NCI-H1694 treated with DMSO at 0.1 percent for 48 hours (cell line): Measurements from ENCODE around the gene ZNF563.
"Not testable (repeated sequence)": the region's sequence is repeated elsewhere in the genome, so short reads cannot be mapped to it uniquely, and the experiment has no call there.

Source experiments
- DNase-seq: peaks from one replicate; lab custom pipeline; 2025; lab: John Stamatoyannopoulos, UW

The ZNF563 gene

DNA sequence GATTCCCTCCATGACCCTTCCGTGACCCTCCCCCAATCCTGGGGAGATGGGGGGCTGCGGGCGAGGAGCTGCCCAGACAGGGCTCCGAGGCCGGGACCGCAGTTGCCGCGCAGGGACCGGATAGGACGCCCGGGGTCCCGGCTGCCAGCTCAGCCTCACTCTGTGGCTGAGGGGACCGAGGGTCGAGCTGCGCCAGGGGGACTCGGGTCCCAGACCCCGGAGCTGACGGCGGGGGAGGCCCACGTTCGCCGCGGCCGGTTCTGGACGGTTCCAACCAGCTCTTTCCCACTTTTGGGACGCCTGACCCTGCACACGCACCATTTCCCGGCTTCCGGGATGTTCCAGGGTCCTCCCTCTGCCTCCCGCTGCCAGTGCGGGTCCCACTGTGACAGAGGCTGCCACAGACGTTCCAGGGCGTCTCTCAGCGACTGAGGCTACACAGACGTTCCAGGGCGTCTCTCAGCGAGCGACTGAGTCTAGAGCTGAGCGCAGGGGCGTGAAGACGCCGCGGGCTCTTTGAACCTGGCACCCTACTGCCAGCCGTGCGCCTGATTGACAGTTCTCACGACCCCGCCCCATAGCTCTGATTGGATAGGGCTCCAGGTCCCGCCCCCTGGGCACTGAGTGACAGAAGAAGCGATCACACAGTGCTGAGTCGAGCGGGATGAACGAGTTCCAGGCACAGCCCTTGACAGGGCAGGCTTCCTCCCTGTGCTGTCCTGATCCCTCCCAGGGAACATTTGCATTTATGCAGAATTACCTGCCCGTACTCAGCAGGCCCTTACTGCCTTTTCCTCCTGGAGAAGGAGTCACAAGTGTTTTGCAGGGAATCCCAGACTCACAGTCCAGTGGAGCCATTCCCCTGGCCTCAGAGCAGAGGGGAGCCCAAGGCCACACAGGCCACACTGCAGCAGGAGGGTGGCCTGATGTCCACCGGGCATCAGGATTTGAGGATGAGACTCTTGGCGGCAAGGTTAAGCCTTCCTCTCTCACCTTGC, at the start of gene ZNF563:
ZNF563 (minus strand) TSS at position 472 of the 998 bp plus-strand sequence; CDS start at position 321, 151 bp downstream.
- DNase-seq, result no peak

GRCh38 chr19:12380444-12380737, 47.0 kb upstream of the ZNF563 start:
- no peak for DNase-seq

- no peak for DNase-seq
Observed at GRCh38 chr19:12379732-12380443, 46.5 kb upstream of the ZNF563 start.

DNA sequence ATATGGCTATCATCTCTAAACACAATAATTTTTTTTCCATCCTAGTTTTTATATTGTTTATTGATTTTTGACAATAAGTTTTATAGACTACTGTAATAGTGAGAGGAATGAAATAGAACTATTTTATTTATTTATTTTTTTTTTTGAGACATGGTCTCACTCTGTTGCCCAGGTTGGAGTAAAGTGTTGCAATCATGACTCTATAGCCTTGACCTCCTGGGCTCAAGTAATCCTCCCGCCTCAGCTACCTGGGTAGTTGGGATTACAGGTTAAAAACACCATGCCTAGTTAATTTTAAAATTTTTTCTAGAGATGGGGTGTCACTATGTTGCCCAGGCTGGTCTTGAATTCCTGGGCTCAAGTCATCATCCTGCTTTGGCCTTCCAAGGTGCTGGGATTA, 40.6 kb upstream of the ZNF563 start:
- DNase-seq, result no peak

GRCh38 chr19:12365236-12366162, 32.1 kb upstream of the ZNF563 start, which contains the start of gene ZNF442:
Gene ZNF442 (minus strand): TSS chr19:12365683. CDS start chr19:12363631, 2,052 bp downstream.
- no peak for DNase-seq

GRCh38 chr19:12364391-12365235, 31.2 kb upstream of the ZNF563 start:
- no peak for DNase-seq

GRCh38 chr19:12362236-12362635, 28.8 kb upstream of the ZNF563 start:
- DNase-seq, result not testable (repeated sequence)

- no peak for DNase-seq
Observed at GRCh38 chr19:12353375-12353774, 19.9 kb upstream of the ZNF563 start.

DNA sequence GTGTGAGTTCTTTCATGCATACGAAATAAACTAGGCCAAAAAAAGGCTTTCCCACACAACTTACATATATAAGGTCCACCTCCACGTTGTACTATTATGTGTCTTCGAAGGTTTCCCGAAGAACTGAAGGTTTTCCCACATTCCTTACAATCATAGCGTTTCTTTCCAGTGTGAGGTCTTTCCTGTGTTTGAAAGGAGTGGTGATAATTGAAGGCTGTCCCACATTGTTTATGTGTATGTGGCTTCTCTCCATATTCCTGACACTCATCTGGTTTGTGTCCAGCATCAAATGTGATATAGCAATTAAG, 17.4 kb upstream of the ZNF563 start:
- DNase-seq, result no peak

GRCh38 chr19:12350185-12350889, 16.9 kb upstream of the ZNF563 start:
- DNase-seq, result no peak

DNA sequence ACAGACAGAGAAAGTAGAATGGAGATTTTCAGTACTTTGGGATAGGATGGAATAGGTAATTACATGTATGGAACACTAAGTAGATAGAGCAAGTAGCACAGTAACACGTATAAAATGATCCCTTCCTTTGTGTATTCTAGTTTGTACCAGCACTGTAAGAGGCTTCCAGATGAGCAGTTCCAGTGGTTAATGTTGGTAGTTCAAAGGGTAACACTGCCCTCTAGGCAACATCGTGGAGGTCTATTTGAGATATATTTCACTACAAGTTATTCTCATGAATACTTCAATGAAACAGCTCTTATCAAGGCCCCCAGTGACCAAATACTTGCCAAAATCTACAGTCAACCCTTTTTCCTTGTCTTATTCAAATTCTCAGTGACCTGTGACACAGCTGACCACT, 13.5 kb upstream of the ZNF563 start:
- no peak for DNase-seq

GRCh38 chr19:12345197-12345596, 11.8 kb upstream of the ZNF563 start:
- no peak for DNase-seq

DNA sequence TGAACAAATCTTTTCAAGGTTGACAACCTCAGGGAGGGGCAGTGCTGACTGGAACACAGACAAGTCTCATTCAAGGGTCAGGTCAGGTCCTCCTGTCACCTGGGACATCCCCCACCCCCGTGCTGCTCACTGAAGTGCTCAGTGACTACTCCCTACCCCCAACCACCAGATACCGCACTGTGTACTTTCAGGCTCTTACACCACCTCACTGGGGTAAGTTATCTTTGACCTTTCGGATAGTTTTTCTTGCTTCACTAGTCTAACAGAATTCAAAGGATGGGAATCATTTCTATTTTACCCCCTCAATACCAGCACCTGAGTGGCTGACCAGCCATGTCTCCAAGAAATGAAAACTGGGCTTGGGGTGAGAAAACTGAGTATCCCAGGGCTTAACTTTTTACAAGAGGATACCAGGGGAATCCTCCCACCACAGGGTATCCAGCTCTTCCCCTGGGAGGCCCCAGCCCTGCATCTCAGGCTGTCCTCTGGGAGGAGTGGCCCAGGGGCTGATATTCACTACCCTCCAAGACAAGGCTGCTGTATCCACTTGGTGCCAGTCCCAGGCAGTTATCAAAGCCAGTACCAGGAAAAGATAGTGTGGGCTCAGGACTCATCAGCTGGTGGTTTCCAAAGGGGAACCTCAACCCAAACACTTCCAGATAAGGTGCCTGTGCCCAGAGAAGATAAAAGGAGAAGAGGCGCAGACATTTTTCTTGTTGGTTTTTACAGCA, 2.1 kb downstream of the ZNF563 start:
- DNase-seq, result no peak

- no peak for DNase-seq
Observed at GRCh38 chr19:12330340-12330739, 3.1 kb downstream of the ZNF563 start.

DNA sequence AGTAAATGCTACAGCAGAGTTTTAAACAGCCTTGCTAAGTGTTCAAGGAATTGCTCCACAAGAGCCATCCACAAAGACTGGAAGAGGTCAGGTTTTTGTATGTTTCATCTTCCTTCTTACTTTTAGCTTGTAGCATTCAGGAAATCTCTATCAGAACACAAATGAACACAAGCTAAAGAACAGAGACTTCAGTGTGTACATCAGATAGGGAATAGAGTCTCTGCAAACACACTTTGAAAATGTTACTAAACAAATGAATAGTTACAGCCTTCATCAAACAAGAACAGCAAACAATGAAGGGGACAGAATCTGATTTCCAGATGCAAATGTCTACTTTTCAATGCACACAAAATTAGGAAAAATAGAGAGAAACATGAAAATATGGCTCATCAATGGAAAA, 7.7 kb downstream of the ZNF563 start:
- DNase-seq, result no peak

DNA sequence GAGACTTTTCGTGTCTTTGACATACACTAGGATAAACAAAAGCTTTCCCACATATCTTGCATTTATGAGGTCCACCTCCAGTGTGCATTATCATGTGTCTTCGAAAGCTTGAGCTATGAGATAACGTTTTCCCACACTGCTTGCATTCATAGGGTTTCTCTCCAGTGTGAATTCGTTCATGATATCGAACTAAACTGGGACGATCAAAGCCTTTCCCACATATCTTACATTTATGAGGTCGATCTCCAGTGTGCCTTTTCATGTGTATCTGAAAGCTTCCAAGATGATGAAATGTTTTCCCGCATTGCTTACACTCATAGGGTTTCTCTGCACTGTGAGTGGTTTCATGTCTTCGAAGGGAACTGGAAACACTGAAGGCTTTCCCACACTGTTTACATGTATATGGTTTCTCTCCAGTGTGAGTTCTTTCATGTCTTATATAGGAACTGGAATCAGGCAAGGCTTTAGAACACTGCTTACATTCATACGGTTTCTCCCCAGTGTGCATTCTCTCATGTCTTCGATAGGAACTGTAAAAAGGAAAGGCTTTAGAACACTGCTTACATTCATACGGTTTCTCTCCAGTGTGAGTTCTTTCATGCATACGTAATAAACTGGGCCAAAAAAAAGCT, 14.5 kb downstream of the ZNF563 start:
- DNase-seq, result no peak

- DNase-seq, result no peak
Observed at GRCh38 chr19:12314553-12314952, 18.9 kb downstream of the ZNF563 start.

- not testable (repeated sequence) for DNase-seq
Observed at GRCh38 chr19:12308891-12309290, 24.5 kb downstream of the ZNF563 start.

DNA sequence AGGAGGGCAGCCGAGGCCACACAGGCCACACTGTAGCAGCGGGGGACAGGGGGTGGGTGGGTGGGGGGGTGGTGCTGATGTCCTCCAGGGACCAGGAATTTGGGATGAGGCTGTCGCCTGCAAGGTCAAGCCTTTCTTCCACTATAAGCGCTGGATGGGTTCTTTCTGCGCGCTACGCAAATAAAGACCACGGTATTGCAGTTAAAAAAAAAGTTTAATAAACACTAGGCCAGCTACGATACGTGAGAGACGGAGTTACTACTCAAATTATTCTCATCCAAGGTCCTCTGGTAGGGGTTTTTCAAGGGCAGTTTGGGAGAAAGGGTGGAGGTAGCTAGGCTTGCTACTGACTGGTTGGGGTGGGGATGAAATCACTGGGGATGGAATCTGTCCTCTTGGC, 38.2 kb downstream of the ZNF563 start:
- DNase-seq, result no peak
